Vagina (tissue), 2 donors: Measurements from ENCODE around the gene SEMA3E.

Experiments used
- POLR2A ChIP-seq, 2 donors: fragments of 450-650 bp; IDR thresholded peaks; one replicate each; pipeline ENCODE4 v1.6.1; 2017; ENCODE audit warnings: antibody characterized with exemption in 2 of 2, mild to moderate bottlenecking in 2 of 2, moderate library complexity in 2 of 2
- TF ChIP-seq, protein P1 (sequence below), 3 experiments: fragments of 450-650 bp in 2 of 3; fragments of 200-600 bp in 1 of 3; sonication (generic) in 1 of 3; IDR thresholded peaks; one replicate each; pipeline ENCODE4 v1.5.1; 2017 to 2019; ENCODE audit warnings: antibody characterized with exemption in 3 of 3, mild to moderate bottlenecking in 2 of 3, moderate library complexity in 2 of 3

DNA sequence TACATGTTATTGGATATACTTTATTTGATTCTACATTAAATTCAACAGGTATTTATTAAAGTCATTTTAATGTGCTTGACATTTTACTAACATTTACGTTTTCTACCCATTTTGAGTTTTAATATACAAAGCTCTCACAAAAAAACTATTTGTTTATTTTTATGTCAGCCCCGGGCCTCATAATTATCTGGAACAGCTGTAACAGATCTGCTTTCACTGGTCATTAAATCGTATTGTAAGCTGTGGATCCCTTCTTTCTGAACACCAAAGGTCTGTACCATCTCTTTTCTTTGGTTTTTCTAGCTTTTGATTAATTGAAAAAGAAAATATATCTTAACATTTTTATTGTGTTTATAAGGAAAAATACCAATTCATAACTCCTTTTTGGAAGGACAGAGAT, 73.5 kb downstream of the SEMA3E start:
- no peak for TF ChIP-seq POLR2A (IDR thresholded peaks at IDR 0.05)
- TF ChIP-seq, protein P1, sequence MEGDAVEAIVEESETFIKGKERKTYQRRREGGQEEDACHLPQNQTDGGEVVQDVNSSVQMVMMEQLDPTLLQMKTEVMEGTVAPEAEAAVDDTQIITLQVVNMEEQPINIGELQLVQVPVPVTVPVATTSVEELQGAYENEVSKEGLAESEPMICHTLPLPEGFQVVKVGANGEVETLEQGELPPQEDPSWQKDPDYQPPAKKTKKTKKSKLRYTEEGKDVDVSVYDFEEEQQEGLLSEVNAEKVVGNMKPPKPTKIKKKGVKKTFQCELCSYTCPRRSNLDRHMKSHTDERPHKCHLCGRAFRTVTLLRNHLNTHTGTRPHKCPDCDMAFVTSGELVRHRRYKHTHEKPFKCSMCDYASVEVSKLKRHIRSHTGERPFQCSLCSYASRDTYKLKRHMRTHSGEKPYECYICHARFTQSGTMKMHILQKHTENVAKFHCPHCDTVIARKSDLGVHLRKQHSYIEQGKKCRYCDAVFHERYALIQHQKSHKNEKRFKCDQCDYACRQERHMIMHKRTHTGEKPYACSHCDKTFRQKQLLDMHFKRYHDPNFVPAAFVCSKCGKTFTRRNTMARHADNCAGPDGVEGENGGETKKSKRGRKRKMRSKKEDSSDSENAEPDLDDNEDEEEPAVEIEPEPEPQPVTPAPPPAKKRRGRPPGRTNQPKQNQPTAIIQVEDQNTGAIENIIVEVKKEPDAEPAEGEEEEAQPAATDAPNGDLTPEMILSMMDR (IDR thresholded peaks at IDR 0.05): no peak
